HG03139 (cell line): ENCODE data around the gene IWS1.
"Not testable (repeated sequence)": the region's sequence is repeated elsewhere in the genome, so short reads cannot be mapped to it uniquely, and the experiment has no call there.

Source experiments
- ATAC-seq: cut with Tn5 transposase; IDR thresholded peaks from one replicate; pipeline ENCODE4 v1.9.1; 2021; ENCODE audit not compliant: unreplicated experiment

IWS1 gene

DNA sequence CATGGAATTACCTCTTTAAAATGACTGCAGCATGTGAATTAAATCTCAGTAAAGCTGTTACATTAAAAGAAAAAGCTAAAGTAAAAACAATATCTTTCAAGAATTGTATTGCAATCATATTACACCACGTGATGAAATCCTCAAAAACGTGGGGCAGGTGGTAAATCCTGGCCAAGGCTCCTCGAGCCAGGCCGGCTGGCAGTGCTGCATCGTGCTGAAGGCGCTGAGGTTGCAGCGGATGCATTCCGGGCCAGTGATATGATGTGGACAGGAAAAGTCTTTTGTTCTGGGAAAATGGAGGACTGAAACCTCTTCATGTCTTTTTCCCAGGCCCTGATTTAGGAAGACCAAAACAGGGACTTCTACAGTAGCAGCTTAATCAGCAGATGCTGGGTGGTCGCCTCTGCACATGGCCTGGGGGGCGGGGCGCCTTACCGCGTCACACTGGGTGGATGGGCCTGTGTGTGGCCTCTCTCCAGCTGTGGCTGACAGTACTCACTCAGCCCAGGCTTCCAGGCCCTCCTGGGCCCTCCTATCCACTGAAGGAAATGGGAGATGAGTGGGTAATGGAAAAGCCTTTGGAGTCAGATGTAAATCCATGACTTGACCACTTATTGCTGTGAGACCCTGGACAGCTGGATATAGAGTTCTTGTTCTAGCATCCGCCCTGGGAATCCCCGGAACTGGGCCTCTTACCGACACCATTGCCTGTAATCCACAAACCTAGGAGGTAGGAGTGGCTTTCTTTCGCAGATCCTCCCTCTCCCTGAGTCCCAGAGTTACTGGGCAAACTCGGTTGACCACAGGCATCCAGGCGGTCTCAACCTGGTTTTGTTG is 62.9 kb downstream of the IWS1 start:
- ATAC-seq, result no peak

GRCh38 chr2:127462461-127462860 is 63.8 kb downstream of the IWS1 start:
- no peak for ATAC-seq

GRCh38 chr2:127456960-127457359 is 69.3 kb downstream of the IWS1 start:
- no peak for ATAC-seq

GRCh38 chr2:127455566-127456493 is 70.5 kb downstream of the IWS1 start:
- ATAC-seq, result no peak

DNA sequence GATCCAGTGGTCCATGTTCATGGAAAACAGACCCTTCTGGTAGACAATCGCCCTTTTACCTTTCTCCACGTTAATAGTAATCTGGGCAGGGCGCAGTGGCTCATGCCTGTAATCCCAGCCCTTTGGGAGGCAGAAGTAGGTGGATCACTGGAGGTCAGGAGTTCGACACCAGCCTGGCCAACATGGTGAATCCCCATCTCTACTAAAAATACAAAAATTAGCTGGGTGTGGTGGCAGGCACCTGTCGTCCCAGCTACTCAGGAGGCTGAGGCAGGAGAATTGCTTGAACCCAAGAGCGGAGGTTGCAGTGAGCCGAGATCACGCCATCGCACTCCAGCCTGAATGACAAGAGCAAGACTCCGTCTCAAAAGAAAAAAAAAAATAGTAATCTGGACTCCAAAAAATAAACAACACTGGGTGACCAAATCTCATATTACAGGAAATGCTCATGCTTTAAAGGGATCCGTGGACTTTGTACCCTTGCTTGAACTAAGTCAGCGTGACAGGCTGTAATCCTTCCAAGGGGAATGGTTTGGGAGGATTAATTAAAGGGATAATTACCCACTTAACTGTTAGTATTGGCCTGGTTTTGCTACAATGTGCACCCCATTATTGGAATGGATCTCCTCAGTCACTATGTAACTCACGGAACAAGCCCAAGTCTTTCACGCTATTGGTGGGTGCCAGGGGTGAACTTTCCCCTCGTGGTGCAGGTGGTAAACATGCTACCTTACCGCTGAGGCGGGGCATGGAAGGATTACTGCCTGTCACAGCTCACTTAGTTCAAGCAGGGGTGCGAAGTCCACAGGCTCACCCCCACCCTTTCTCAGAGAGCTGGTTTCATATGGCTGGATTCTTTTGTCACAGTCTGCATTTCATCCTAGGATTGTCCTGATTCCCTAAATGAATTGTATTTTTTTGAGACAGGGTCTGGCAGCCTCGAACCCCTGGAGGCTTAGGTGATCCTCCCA is 71.4 kb downstream of the IWS1 start:
- ATAC-seq, result no peak

- no peak for ATAC-seq
Observed at GRCh38 chr2:127453392-127454171, 72.7 kb downstream of the IWS1 start.

DNA sequence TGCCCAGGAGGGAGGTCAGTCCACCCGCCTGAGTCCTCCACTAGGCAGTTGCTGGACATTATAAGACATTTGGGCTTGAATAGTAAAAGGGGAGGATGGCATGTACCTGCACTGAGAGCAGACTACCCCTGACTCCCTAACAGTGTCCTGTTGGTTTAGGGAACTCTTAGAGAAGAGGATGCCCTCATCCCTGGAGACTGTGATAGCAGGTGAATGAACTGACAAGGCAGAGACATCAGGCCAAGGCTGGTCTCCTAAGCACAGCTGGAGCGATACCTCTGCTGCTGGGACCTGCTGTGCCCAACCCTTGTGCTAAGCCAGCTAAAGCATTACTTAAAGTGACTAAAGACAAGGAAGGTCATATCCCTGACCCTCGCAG is 73.3 kb downstream of the IWS1 start:
- no peak for ATAC-seq

GRCh38 chr2:127452423-127452822 is 73.9 kb downstream of the IWS1 start:
- not testable (repeated sequence) for ATAC-seq

GRCh38 chr2:127451981-127452380 is 74.3 kb downstream of the IWS1 start:
- ATAC-seq, result no peak

DNA sequence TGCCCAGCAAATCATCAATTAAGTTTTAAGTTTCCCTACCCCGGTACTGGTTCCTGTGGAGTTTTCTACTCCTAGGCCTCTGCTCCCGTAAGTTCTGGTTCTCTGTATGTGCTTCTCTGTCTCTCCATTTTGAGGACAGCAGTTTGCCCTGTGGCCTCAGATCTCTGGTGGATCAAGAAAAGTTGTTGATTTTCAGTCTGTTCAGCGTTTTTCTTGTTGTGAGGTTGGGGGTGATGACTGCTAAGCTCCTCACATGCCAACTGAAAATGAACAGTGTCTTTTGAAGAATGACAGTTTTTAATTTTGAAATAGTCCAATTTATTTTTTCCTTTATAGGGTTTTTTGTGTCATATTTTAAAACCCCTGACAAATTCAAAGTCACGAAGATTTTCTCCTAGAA is 76.4 kb downstream of the IWS1 start:
- no peak for ATAC-seq

DNA sequence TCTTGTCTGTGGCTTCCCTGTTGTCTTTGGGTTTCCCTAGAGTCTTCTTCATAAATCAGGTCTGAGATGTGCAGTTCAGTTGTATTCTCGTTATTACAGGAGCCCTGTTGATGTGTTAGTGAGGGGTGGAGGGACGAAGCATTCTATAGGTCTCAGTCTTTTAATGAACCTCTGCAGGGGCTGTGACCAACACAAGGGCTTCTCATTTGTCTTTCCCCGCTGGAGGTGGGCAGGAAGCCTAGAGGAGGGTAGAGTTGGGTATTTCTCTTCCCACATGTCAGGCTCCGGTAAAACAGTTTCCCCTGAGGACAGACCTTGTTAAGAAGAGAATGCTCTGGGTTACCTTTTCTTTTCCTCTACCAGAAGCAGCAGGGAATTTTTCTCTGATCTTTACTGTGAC is 76.9 kb downstream of the IWS1 start:
- ATAC-seq, result no peak

GRCh38 chr2:127448526-127448925 is 77.8 kb downstream of the IWS1 start:
- ATAC-seq, result no peak

GRCh38 chr2:127439343-127439742 is 86.9 kb downstream of the IWS1 start:
- no peak for ATAC-seq

GRCh38 chr2:127437781-127438726 is 88.2 kb downstream of the IWS1 start:
- no peak for ATAC-seq

DNA sequence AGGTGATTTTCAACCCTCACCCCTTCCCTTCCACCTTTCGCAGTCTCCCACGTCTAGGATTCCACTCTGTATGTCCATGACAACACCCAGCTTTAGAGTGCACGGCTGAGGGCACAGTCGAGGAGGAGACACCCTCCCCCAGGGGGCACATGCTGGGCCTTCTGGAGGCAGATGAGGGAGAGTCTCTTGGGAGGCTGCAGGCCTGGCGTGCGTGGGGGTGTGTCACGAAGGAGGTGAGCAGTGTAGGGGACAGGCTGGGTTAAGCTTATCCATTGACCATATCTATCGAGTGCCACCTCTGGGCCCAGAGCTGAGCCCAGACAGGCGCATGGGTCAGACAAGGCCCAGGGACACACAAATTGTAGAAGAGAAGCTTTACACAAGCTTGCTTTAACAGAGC is 89.2 kb downstream of the IWS1 start:
- ATAC-seq, result no peak

DNA sequence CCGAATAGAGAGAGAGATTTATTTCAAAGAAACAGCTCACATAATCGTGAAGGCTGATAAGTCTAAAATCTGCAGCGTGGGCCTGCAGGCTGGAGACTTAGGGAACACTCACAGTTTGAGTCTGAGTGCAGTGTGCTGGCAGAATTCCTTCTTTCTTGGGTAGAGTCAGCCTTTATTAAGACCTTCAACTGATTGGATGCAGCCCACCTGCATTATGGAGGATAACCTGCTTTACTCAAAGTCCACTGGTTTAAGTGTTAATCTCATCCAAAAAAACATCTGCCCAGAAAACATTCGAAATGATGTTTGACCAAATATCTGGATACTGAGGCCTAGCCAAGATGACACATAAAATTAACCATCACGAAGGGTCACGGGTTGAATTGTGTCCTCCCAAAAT is 91.8 kb downstream of the IWS1 start:
- no peak for ATAC-seq

GRCh38 chr2:127431408-127432023 is 94.8 kb downstream of the IWS1 start:
- no peak for ATAC-seq
